Epithelial cell of proximal tubule (primary cell): ENCODE data around the gene MEMO1. TPM values are rescaled to one million over a fixed set of nuclear protein-coding genes. Genes with fewer than 3 reads are reported as not detected.
"Not testable (repeated sequence)": the region's sequence is repeated elsewhere in the genome, so short reads cannot be mapped to it uniquely, and the experiment has no call there.

Source experiments
- DNase-seq: peaks from one replicate; pipeline ENCODE4 v3.0.0-alpha.2; 2011; ENCODE audit warnings: low read depth
- H3K4me3 ChIP-seq: 2 replicates; pipeline ENCODE4 v1.5.1; 2011; ENCODE audit warnings: low read depth, mild to moderate bottlenecking, low read length
- total RNA-seq: library from RNA; depleted of rRNA; stranded (reverse); fragments of >200 nt; gene quantifications from 2 replicates; pipeline ENCODE4 v1.2.3, GENCODE V29; 2015
- TF ChIP-seq, protein P1 (sequence below): conservative IDR thresholded peaks from 2 replicates; pipeline ENCODE4 v1.5.1; 2012; ENCODE audit warnings: low read depth, mild to moderate bottlenecking, low read length

MEMO1 gene
- total RNA-seq = 26.9 and 66.3 TPM in 2 replicates

DNA sequence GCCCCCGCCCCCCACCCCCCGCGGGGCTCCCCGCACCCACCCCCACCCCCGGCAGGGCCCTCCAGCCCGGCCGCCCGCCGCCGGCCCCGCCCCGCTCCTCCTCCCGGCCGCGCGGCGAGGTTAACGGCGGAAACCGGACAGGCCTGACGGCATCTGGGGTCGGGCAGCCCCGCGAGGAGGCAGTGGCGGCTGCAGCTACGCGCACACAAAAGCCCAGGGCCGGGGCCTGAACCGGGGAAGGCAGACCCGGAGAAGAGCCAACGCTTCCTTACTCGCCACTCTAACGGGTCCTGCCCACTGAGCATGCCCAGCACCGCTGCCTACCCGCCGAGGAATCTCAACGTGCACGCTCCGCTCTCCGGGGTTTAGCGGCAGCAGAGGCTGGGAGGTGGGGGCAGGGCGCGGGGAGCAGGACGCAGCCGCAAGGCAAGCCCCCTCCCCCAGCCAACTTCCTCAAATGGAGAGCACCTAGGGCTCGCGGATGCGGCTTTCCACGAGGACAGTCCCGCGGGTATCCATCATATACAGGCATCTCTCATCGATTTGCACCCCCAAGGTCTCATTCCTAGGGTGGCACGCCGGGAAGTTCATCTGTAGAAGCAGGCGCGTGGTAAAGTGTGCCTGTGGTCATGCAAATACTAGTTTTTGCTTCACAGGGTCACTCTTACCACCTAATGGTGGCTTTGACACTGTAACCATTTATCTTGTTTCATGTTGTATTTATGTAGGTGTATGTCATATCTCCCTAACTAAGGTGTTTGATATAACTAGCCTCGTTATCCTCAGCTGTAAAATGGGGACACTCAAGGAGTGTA, at the start of gene MEMO1:
Gene MEMO1 (minus strand): TSS at position 339 of the 815 bp plus-strand sequence. CDS start 761 bp downstream, outside the sequence.
- peak within 1 kb of the TSS; percentile 91 for H3K4me3 ChIP-seq
- DNase-seq = peak; percentile 47
- TF ChIP-seq, protein P1, sequence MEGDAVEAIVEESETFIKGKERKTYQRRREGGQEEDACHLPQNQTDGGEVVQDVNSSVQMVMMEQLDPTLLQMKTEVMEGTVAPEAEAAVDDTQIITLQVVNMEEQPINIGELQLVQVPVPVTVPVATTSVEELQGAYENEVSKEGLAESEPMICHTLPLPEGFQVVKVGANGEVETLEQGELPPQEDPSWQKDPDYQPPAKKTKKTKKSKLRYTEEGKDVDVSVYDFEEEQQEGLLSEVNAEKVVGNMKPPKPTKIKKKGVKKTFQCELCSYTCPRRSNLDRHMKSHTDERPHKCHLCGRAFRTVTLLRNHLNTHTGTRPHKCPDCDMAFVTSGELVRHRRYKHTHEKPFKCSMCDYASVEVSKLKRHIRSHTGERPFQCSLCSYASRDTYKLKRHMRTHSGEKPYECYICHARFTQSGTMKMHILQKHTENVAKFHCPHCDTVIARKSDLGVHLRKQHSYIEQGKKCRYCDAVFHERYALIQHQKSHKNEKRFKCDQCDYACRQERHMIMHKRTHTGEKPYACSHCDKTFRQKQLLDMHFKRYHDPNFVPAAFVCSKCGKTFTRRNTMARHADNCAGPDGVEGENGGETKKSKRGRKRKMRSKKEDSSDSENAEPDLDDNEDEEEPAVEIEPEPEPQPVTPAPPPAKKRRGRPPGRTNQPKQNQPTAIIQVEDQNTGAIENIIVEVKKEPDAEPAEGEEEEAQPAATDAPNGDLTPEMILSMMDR = no peak

DNA sequence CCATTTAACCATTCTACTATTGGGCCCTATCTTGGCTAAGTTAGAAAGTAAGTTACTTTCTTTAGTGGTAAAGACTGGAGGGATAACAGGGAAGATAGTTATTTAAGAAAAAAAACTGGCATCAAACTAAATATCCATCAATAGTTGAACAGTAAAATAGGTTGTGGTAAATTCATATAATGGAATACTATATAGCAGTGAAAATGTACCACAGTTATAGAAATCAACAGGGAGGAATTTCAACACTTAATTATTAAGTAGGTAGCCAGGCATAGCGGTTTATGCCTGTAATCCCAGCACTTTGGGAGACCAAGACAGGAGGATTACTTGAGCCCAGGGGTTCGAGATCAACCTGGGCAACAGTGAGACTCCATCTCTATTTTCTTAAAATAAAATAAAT, 49.5 kb upstream of the MEMO1 start:
- TF ChIP-seq, protein P1 = no peak
- no peak overlapping the region for H3K4me3 ChIP-seq

DNA sequence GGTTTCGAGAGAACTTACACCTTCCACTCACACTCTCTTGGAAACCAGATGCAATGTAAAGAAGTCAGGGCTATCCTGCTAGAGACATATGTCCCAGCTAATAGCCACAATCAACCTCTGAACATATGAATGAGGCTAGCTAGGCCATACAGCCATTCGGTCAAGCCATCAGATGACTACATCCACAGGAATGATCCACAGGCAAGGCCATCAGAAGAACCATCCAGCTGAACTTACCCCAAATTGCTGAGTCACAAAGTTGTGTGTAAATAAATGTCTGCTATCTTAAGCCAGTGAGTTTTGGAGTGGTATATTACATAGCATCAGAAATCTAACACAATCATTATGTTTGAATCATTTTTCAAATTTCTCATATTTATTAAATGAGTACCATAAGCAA, 47.3 kb upstream of the MEMO1 start:
- DNase-seq = no peak
- H3K4me3 ChIP-seq = no peak overlapping the region
- TF ChIP-seq, protein P1 = no peak

More for the DNA sequence above, 49.5 kb upstream of the MEMO1 start:
- no peak for DNase-seq

DNA sequence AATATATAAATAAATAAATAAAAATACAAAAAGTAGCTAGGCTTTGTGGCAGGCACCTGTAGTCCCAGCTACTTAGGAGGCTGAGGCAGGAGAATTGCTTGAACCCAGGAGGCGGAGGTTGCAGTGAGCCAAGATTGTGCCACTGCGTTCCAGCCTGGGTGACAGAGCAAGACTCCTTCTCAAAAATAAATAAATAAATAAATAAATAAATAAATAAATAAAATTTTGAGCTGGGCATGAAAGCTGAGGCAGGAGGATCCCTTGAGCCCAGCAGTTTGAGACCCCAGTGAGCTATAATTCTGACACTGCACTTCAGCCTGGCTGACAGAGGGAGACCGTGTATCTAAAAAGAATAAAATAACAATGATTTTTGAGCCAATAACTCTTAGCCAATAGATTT, 43.8 kb upstream of the MEMO1 start:
- DNase-seq, H3K4me3 ChIP-seq: not testable (repeated sequence)

DNA sequence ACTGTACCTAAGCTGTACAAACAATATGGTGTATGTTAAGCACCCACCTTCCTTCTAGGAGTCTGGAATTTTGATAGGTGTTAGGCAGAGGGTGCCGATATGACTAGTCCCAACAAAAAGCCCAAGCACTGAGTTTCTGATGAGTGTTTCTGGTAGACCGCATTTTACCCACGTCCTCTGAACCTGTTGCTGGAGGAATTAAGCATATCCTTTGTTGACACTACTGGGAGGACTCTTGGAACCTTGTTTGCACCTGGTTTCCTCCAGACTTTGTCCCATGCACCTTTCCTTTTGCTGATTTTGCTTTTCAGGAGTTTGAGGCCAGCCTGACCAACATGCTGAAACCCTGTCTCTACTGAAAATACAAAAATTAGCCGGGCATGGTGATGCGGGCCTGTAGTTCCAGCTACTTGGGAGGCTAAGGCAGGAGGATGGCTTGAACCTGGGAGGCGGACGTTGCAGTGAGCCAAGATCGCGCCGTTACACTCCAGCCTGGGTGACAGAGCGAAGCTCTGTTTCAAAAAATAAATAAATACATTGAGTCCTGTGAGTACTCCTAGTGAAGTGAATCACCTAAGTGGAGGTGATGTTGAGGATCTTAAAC, 41.1 kb upstream of the MEMO1 start:
- TF ChIP-seq, protein P1 = no peak
- no peak overlapping the region for H3K4me3 ChIP-seq
- no peak for DNase-seq

DNA sequence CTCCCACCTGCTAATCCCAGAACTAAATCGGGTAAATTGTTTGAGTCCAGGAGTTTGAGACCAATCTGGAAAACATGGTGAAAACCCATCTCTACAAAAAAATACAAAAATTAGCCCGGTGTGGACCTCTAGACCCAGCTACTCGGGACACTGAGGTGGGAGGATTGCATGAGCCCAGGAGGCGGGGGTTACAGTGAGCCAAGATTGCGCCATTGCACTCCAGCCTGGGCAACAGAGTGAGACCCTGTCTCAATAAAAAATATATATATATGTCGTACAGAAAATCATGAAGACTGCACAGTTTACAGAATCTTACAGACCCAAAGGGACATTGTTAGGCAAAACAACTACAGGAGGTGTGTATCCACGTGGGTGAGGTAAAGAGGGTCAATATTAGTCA, 32.8 kb upstream of the MEMO1 start:
- TF ChIP-seq, protein P1 = no peak
- H3K4me3 ChIP-seq = no peak overlapping the region
- no peak for DNase-seq

DNA sequence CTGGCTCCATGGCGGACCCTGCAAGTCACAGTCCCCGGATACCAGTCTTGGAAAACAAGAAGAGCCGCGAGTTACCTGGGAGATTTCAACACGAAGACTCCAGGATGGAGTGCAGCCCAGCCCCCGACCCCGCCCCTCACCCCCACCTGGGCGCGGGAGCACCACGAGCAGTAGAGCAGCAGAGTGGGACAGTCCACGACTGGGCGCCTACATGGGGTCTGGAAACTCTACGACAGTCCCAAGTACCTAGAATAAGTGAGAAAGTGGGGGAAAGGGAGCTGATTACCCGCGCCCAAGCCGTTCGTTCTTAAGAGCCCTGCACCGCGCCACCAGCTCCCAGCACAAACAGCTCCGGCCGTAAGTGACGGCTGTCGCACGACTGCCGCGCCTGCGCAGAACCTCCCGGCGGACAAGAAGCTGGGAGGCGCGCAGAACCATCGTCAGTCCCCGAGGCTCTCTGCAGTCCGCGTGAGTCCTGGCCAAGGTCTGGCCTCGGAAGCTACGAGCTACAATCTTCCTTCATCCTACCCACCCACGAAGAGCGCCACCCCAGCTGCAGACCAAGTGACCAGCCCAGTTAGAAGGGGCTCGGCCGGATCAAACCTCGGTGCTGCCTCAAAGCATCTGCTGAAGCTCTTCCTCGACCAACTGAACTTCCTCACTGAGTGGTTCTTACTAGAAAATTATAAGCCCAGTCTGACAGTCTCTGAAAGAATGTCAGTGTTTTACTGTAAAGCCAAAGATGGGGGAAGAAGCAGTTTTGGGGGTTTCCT, 28.8 kb upstream of the MEMO1 start, which contains the start of gene DPY30:
Gene DPY30 (minus strand): TSS at position 359 of the 773 bp plus-strand sequence. CDS start 349 bp downstream, at position 10.
- DNase-seq = no peak
- peak within 1 kb of the TSS; percentile 94 for H3K4me3 ChIP-seq
- TF ChIP-seq, protein P1 = no peak

DNA sequence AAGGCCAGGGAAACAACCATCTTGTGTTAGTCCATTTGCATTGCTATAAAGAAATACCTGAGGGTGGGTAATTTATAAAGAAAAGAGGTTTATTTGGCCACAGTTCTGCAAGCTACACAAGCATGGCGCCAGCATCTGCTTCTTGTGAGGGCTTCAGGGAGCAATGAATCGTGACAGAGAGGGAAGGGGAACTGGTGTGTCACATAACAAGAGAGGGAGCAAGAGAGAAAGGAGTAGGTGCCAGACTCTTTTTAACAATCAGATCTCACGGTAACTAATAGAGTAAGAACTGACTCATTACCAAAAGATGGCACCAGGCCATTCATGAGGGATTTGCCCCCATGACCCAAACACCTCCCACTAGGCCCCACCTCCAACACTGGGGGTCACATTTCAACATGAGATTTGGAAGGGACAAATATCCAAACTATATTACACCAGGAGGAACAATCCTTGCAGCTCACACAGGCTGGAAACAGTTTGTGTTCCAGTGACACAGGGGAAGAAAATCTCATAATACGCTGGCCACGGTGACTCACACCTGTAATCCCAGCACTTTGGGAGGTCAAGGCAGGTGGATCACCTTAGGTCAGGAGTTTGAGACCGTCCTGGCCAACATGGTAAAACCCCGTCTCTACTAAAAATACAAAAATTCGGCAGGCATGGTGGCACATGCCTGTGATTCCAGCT, 23.5 kb upstream of the MEMO1 start:
- DNase-seq, H3K4me3 ChIP-seq: not testable (repeated sequence)

DNA sequence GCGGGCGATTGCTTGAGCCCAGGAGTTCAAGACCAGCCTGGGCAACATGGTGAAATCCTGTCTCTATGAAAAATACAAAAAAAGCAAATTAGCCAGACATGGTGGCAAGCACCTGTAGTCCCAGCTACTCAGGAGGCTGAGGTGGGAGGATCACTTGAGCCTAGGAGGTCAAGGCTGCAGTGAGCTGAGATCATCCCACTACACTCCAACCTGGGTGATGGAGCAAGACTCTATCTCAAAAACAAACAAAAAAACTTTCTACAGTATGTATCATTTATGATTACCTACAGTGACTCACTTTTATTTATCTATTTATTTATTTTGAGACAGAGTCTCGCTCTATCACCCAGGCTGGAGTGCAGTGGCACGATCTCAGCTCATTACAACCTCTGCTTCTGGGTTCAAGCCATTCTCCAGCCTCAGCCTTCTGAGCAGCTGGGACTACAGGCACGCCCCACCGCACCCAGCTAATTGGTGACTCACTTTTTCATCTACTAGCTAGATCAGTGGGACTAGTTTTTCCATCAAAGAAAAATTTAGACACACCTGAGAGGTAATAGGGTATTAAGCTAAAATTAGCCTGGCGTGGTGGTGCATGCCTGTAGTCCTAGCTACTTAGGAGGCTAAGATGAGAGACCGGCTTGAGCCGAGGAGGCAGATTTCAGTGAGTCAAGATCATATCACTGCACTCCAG, 8.1 kb upstream of the MEMO1 start:
- not testable (repeated sequence) for DNase-seq

More for the DNA sequence above, 8.1 kb upstream of the MEMO1 start:
- not testable (repeated sequence) for H3K4me3 ChIP-seq
